Stomach (tissue), 4 donors: ENCODE results near the gene IPO9.

ENCODE experiments used
- CTCF ChIP-seq, 7 experiments: fragments of 450-650 bp in 4 of 7; fragments of 200-600 bp in 3 of 7; sonication (generic) in 3 of 7; IDR thresholded peaks; one replicate each; pipeline ENCODE4 v1.5.1; 2016 to 2019; ENCODE audit warnings: antibody characterized with exemption in 7 of 7, control low read depth in 2 of 7, mild to moderate bottlenecking in 1 of 7
- EP300 ChIP-seq: sonication (generic); formaldehyde crosslinking; IDR thresholded peaks from one replicate; pipeline ENCODE4 v1.6.1; 2017; ENCODE audit warnings: antibody characterized with exemption
- POLR2A ChIP-seq, 4 donors: fragments of 450-650 bp; IDR thresholded peaks; one replicate each; pipeline ENCODE4 v1.6.1; 2016; ENCODE audit warnings: antibody characterized with exemption in 4 of 4, control low read depth in 2 of 4, mild to moderate bottlenecking in 1 of 4, moderate library complexity in 1 of 4
- POLR2AphosphoS5 ChIP-seq, 3 donors: sonication (generic); formaldehyde crosslinking; IDR thresholded peaks; one replicate each; pipeline ENCODE4 v1.6.1; 2016; ENCODE audit warnings: antibody characterized with exemption in 3 of 3

GRCh38 chr1:201806801-201807200, 22.2 kb upstream of the IPO9 start:
- no peak for TF ChIP-seq EP300
- TF ChIP-seq CTCF (IDR thresholded peaks at IDR 0.05) = no peak
- no peak for TF ChIP-seq POLR2A (IDR thresholded peaks at IDR 0.05)
- TF ChIP-seq POLR2AphosphoS5 (IDR thresholded peaks at IDR 0.05) = no peak
